DOHH2 (cell line): Measurements from ENCODE around the gene CD19.

Experiments used
- CTCF ChIP-seq: fragments of 200-600 bp; sonication (generic); IDR thresholded peaks from one replicate; pipeline ENCODE4 v1.5.1; 2014; ENCODE audit warnings: antibody characterized with exemption, mild to moderate bottlenecking, low read depth, low read length; ENCODE audit not compliant: poor library complexity, severe bottlenecking
- EZH2phosphoT487 ChIP-seq: fragments of 200-600 bp; sonication (generic); IDR thresholded peaks from 2 replicates; pipeline ENCODE4 v1.6.1; 2017; ENCODE audit warnings: borderline replicate concordance, mild to moderate bottlenecking, antibody characterized with exemption, low read length, moderate library complexity, mixed read lengths

GRCh38 chr16:28938721-28939120, 7.0 kb downstream of the CD19 start:
- TF ChIP-seq CTCF (no peak), EZH2phosphoT487 (no peak)
